HepG2 (cell line): ENCODE data around the gene PCED1B. TPM values are rescaled to one million over a fixed set of nuclear protein-coding genes. Genes with fewer than 3 reads are reported as not detected.
A peak's percentile ranks its signal among the peaks of the same experiment; 100 is the strongest.

Source experiments
- ATAC-seq: fragments of 200-7000 bp; cut with Tn5 transposase; 3 replicates; pipeline ENCODE4 v1.9.1; 2020; ENCODE audit warnings: mild to moderate bottlenecking, moderate library complexity
- BruUV-seq: library from RNA; stranded (reverse); fragments of 400-500 nt; replicated peaks from 2 replicates; lab custom pipeline; 2021; lab: Mats Ljungman, UMichigan
- CTCF ChIA-PET: fragments of 300-600 bp; formaldehyde crosslinking; extraction: SDS; loops from one replicate; lab custom pipeline; 2021; ENCODE audit warnings: low total read pairs, inconsistent platforms, low intra/inter-chr PET ratio; lab: Yijun Ruan, JAX
- POLR2A ChIA-PET: fragments of 350-600 bp; sonication (Branson Sonifier 250); formaldehyde crosslinking; loops from one replicate; lab custom pipeline; 2020; ENCODE audit warnings: antibody characterized with exemption, inconsistent platforms; lab: Yijun Ruan, JAX
- DNase-seq: peaks from one replicate; pipeline ENCODE4 v3.0.0-alpha.2; 2015; ENCODE audit warnings: low spot score
- FAIRE-seq: peaks from 3 replicates; lab custom pipeline; 2011; peaks lifted over from hg19 to GRCh38; lab: Jason Lieb, UNC
- H2AFZ ChIP-seq: one replicate; pipeline ENCODE4 v1.6.1; 2011; ENCODE audit warnings: low read length, inconsistent platforms
- H3K27ac ChIP-seq: fragments of 300-600 bp; 3 replicates; pipeline ENCODE4 v1.8.0; 2011; ENCODE audit warnings: mixed run types, mild to moderate bottlenecking, mixed read lengths, low read length, inconsistent platforms; ENCODE audit not compliant: insufficient read depth; ENCODE audit errors: extremely low read length
- H3K27me3 ChIP-seq, 2 experiments: fragments of 200-600 bp in 1 of 2; 2 replicates in 1 of 2; 3 replicates in 1 of 2; pipeline versions ENCODE4 v1.6.0 to v1.8.0; 2011; ENCODE audit warnings: low read length in 2 of 2, mild to moderate bottlenecking in 2 of 2, moderate library complexity in 2 of 2, inconsistent platforms in 1 of 2; ENCODE audit not compliant: insufficient read depth in 2 of 2, control insufficient read depth in 1 of 2
- H3K36me3 ChIP-seq, 2 experiments: fragments of 200-600 bp in 1 of 2; replicated peaks in 1 of 2; 2 replicates in 1 of 2; 3 replicates in 1 of 2; pipeline versions ENCODE4 v1.5.1 to v1.8.0; 2011; ENCODE audit warnings: low read length in 2 of 2, inconsistent platforms in 1 of 2; ENCODE audit not compliant: insufficient read depth in 2 of 2, control insufficient read depth in 1 of 2
- H3K4me1 ChIP-seq: 2 replicates; pipeline ENCODE4 v1.5.1; 2012; ENCODE audit warnings: low read length, inconsistent platforms; ENCODE audit not compliant: insufficient read depth
- H3K4me2 ChIP-seq: 2 replicates; pipeline ENCODE4 v1.6.0; 2011; ENCODE audit warnings: low read depth, low read length, inconsistent platforms
- H3K4me3 ChIP-seq, 3 experiments: fragments of 200-600 bp in 1 of 3; sonication (generic), shearing (Covaris generic) in 1 of 3; replicated peaks in 1 of 3; 2 replicates each; pipeline ENCODE4 v1.5.1; 2011 to 2016; ENCODE audit warnings: low read length in 3 of 3, inconsistent platforms in 2 of 3, low read depth in 2 of 3, mild to moderate bottlenecking in 2 of 3, control low read depth in 1 of 3, mixed read lengths in 1 of 3; ENCODE audit not compliant: insufficient read depth in 1 of 3
- H3K79me2 ChIP-seq: one replicate; pipeline ENCODE4 v1.6.1; 2011; ENCODE audit warnings: low read length, inconsistent platforms; ENCODE audit not compliant: insufficient read depth
- H3K9ac ChIP-seq: 2 replicates; pipeline ENCODE4 v1.6.0; 2011; ENCODE audit warnings: mild to moderate bottlenecking, low read depth, low read length, inconsistent platforms; ENCODE audit not compliant: insufficient read depth
- H3K9me3 ChIP-seq: 2 replicates; pipeline ENCODE4 v1.5.1; 2012; ENCODE audit warnings: mild to moderate bottlenecking, low read length
- H4K20me1 ChIP-seq: 2 replicates; pipeline ENCODE4 v1.6.0; 2011; ENCODE audit warnings: inconsistent platforms, mild to moderate bottlenecking, low read length, moderate library complexity; ENCODE audit not compliant: insufficient read depth
- ATF1 ChIP-seq: IDR thresholded peaks from 2 replicates; pipeline ENCODE4 v1.6.1; 2016; ENCODE audit warnings: mild to moderate bottlenecking, control low read depth
- CENPT ChIP-seq: sonication (generic); formaldehyde crosslinking; IDR thresholded peaks from 2 replicates; pipeline ENCODE4 v1.8.0; 2022; ENCODE audit warnings: low read depth, mild to moderate bottlenecking, moderate library complexity, missing genetic modification reagents
- HMGA1 ChIP-seq: sonication (generic); formaldehyde crosslinking; conservative IDR thresholded peaks from 2 replicates; pipeline ENCODE4 v1.4.0; 2020; ENCODE audit warnings: missing genetic modification reagents
- PPARG ChIP-seq: conservative IDR thresholded peaks from 2 replicates; pipeline ENCODE4 v1.6.1; 2016; ENCODE audit warnings: missing biosample characterization, missing genetic modification reagents
- PRDM10 ChIP-seq: sonication (generic); formaldehyde crosslinking; IDR thresholded peaks from 2 replicates; pipeline ENCODE4 v1.4.0; 2020; ENCODE audit warnings: low read depth, missing genetic modification reagents
- PRMT3 ChIP-seq: sonication (generic); formaldehyde crosslinking; IDR thresholded peaks from 2 replicates; pipeline ENCODE4 v1.8.1; 2022; ENCODE audit warnings: low read depth, mild to moderate bottlenecking, moderate library complexity, missing genetic modification reagents, borderline replicate concordance
- SKIL ChIP-seq: sonication (generic); formaldehyde crosslinking; IDR thresholded peaks from 2 replicates; pipeline ENCODE4 v1.8.0; 2022; ENCODE audit warnings: missing genetic modification reagents, mild to moderate bottlenecking, moderate library complexity, borderline replicate concordance
- SMYD3 ChIP-seq: sonication (generic); formaldehyde crosslinking; IDR thresholded peaks from 2 replicates; pipeline ENCODE4 v1.8.1; 2023; ENCODE audit warnings: mild to moderate bottlenecking, missing genetic modification reagents
- ZBTB33 ChIP-seq: sonication (generic); formaldehyde crosslinking; IDR thresholded peaks from 2 replicates; pipeline ENCODE4 v1.4.0; 2020; ENCODE audit warnings: missing genetic modification reagents
- ZNF12 ChIP-seq: sonication (generic); formaldehyde crosslinking; IDR thresholded peaks from 2 replicates; pipeline ENCODE4 v1.5.0; 2020; ENCODE audit warnings: missing genetic modification reagents
- ZNF235 ChIP-seq: sonication (generic); formaldehyde crosslinking; IDR thresholded peaks from 2 replicates; pipeline ENCODE4 v1.8.1; 2023; ENCODE audit warnings: mild to moderate bottlenecking, missing genetic modification reagents, borderline replicate concordance
- ZNF24 ChIP-seq: fragments of 450-650 bp; IDR thresholded peaks from 2 replicates; pipeline ENCODE4 v1.6.1; 2017; ENCODE audit warnings: antibody characterized with exemption, mild to moderate bottlenecking
- ZNF362 ChIP-seq: sonication (generic); formaldehyde crosslinking; IDR thresholded peaks from 2 replicates; pipeline ENCODE4 v1.4.0; 2020; ENCODE audit warnings: missing genetic modification reagents, mild to moderate bottlenecking, borderline replicate concordance
- ZNF550 ChIP-seq: sonication (generic); formaldehyde crosslinking; IDR thresholded peaks from 2 replicates; pipeline ENCODE4 v1.4.0; 2020; ENCODE audit warnings: mild to moderate bottlenecking, missing genetic modification reagents, borderline replicate concordance
- ZNF564 ChIP-seq: sonication (generic); formaldehyde crosslinking; IDR thresholded peaks from 2 replicates; pipeline ENCODE4 v1.8.1; 2023; ENCODE audit warnings: mild to moderate bottlenecking, missing genetic modification reagents
- ZSCAN30 ChIP-seq: sonication (generic); formaldehyde crosslinking; IDR thresholded peaks from 2 replicates; pipeline ENCODE4 v1.5.0; 2020; ENCODE audit warnings: mild to moderate bottlenecking, missing genetic modification reagents
- WGBS: methylation state at CpG from one replicate; pipeline ENCODE4 v1.1.6; 2017; ENCODE audit warnings: low lambda C conversion rate; 5-methylcytosine and 5-hydroxymethylcytosine counted together
- in situ Hi-C: cut with HindIII; loops from 2 replicates; pipeline ENCODE4 v1.10.0; 2017; ENCODE audit warnings: low pct_unique_long_range_greater_than_20kb; ENCODE audit not compliant: extremely low pct_ligation_motif_present
- intact Hi-C: fragments of 100-400 bp; cut with micrococcal nuclease; formaldehyde crosslinking; loops from one replicate; pipeline ENCODE4 v1.10.0; 2022; ENCODE audit not compliant: unreplicated experiment
- polyA plus RNA-seq, 8 experiments: library from polyadenylated mRNA; depleted of rRNA in 3 of 8; stranded (reverse) in 7 of 8; unstranded in 1 of 8; fragments of >200 nt; fragmentation: Illumina TruSeq in 4 of 8; extraction: Trizol in 4 of 8; gene quantifications; 2 replicates each; pipeline versions ENCODE4 v1.2.1 to v1.2.3, GENCODE V29; 2011 to 2016; ENCODE audit warnings: low read depth in 4 of 8, missing spikeins in 1 of 8, mixed read lengths in 1 of 8; ENCODE audit not compliant: insufficient read depth in 1 of 8
- total RNA-seq, 5 experiments: library from RNA; depleted of rRNA; stranded (reverse); fragments of >200 nt; fragmentation: Illumina TruSeq; extraction: Trizol; gene quantifications; 2 replicates each; pipeline ENCODE4 v1.2.3, GENCODE V29; 2016; ENCODE audit warnings: low read depth in 1 of 5

Gene PCED1B
- total and polyA plus RNA-seq, 2 of the 13 experiments (the other 11 are each of a cell fraction or from before 2014, with no cell fraction given): 0.11 to 0.37 TPM

GRCh38 chr12:47223848-47224213 is 144.4 kb downstream of the PCED1B start:
- POLR2A ChIA-PET: no interaction called here
- H3K79me2 ChIP-seq: no peaks in the 10 kb centered on the region
- intact Hi-C loops (no loop called here), in situ Hi-C loops (no loop called here)
- no peaks in the 10 kb centered on the region for H3K9me3 ChIP-seq
- H4K20me1 ChIP-seq: no peaks in the 10 kb centered on the region
- DNase-seq (peak; percentile 64), ATAC-seq (peak; percentile 84), FAIRE-seq (peak; percentile 89)
- H2AFZ ChIP-seq: peak overlapping the region; percentile 66
- peaks cover 63% of the 10 kb centered on the region for H3K4me1 ChIP-seq
- no peaks in the 10 kb centered on the region for H3K36me3 ChIP-seq
- 0% methylated on average over 4 of the region's 4 CpGs for WGBS
- peak overlapping the region; percentile 60 for H3K9ac ChIP-seq
- peak overlapping the region; percentile 87 for H3K4me2 ChIP-seq
- peak overlapping the region; percentile 55 for H3K27ac ChIP-seq
- H3K27me3 ChIP-seq: no peaks in the 10 kb centered on the region
- no TSS peak for BruUV-seq
- CTCF ChIA-PET: no interaction called here
- H3K4me3 ChIP-seq: peak overlapping the region; percentile 46 to 53 (median 51)
- no peak for TF ChIP-seq HMGA1 (CRISPR knock-in tag)
- no peak for TF ChIP-seq ZNF550 (CRISPR knock-in tag)
- no peak for TF ChIP-seq ZBTB33
- TF ChIP-seq ZNF24: no peak
- TF ChIP-seq PPARG (CRISPR knock-in tag): no peak
- TF ChIP-seq ZSCAN30 (CRISPR knock-in tag): no peak
- no peak for TF ChIP-seq ATF1 (CRISPR knock-in tag)
- no peak for TF ChIP-seq SMYD3
- no peak for TF ChIP-seq ZNF235 (CRISPR knock-in tag)
- TF ChIP-seq ZNF12: no peak
- TF ChIP-seq ZNF564 (CRISPR knock-in tag): no peak
- TF ChIP-seq PRDM10 (CRISPR knock-in tag): no peak
- no peak for TF ChIP-seq ZNF362 (CRISPR knock-in tag)
- peak; percentile 39; the same call in 1 of the 2 replicates for TF ChIP-seq SKIL (CRISPR knock-in tag)
- no peak for TF ChIP-seq CENPT (CRISPR knock-in tag)
- no peak for TF ChIP-seq PRMT3 (CRISPR knock-in tag)
